Adrenal gland (tissue), 12 donors: ENCODE results near the gene RSPO4. TPM values are rescaled to one million over a fixed set of nuclear protein-coding genes. Genes with fewer than 3 reads are reported as not detected.

Experiments
- DNase-seq, 7 donors: peaks; one replicate each; pipeline ENCODE4 v3.0.0-alpha.2; 2019 to 2020
- H3K27ac ChIP-seq, 5 donors: fragments of 200-600 bp; sonication (generic) in 4 of 5; 1 replicate in 3 of 5; 2 replicates in 2 of 5; pipeline versions ENCODE4 v1.5.1 to v1.8.0; 2016 to 2020; ENCODE audit warnings: mild to moderate bottlenecking in 1 of 5
- H3K27me3 ChIP-seq: fragments of 200-600 bp; 2 replicates; pipeline ENCODE4 v1.8.0; 2021
- H3K36me3 ChIP-seq, 2 donors: fragments of 200-600 bp; replicated peaks in 1 of 2; 1 replicate in 1 of 2; 2 replicates in 1 of 2; pipeline versions ENCODE4 v1.5.1 to v1.8.0; 2018 to 2022
- H3K4me1 ChIP-seq, 2 donors: fragments of 200-600 bp; replicated peaks in 1 of 2; 1 replicate in 1 of 2; 2 replicates in 1 of 2; pipeline versions ENCODE4 v1.5.1 to v1.8.0; 2018 to 2021
- H3K4me3 ChIP-seq, 4 donors: fragments of 200-600 bp; sonication (generic) in 3 of 4; one replicate each; pipeline ENCODE4 v1.5.1; 2016 to 2018
- H3K9me3 ChIP-seq, 3 donors: fragments of 200-600 bp; sonication (generic) in 1 of 3; replicated peaks in 1 of 3; 1 replicate in 2 of 3; 2 replicates in 1 of 3; pipeline versions ENCODE4 v1.5.1 to v1.8.0; 2016 to 2021
- POLR2A ChIP-seq, 2 donors: fragments of 450-650 bp; IDR thresholded peaks; one replicate each; pipeline ENCODE4 v1.6.1; 2017; ENCODE audit warnings: antibody characterized with exemption in 2 of 2, mild to moderate bottlenecking in 2 of 2, moderate library complexity in 1 of 2
- WGBS, 4 donors: extraction: QIAGEN DNeasy Blood & Tissue Kit in 2 of 4; methylation state at CpG; one replicate each; pipeline versions ENCODE4 v1.1.5 to v1.1.7; 2013 to 2017; 5-methylcytosine and 5-hydroxymethylcytosine counted together
- intact Hi-C, 2 donors: fragments of 100-400 bp; cut with DNase I; formaldehyde crosslinking; loops; one replicate each; pipeline versions ENCODE4 v1.14.1 to v1.15.0; 2022 to 2023
- polyA plus RNA-seq, 3 donors: library from polyadenylated mRNA; stranded (reverse); fragments of 200-250 nt in 2 of 3; fragments of 350-450 nt in 1 of 3; fragmentation: Illumina TruSeq in 1 of 3; extraction: RNeasy Lipid Tissue Mini Kit (QIAGEN cat#74804) in 1 of 3; gene quantifications; one replicate each; pipeline ENCODE4 v1.2.3, GENCODE V29; 2013 to 2014
- total RNA-seq, 9 donors: library from RNA; depleted of rRNA in 4 of 9; stranded (reverse); fragments of >200 nt in 4 of 9; fragments of 120-200 nt in 1 of 9; fragmentation: NEBNext Ultra II Directional in 1 of 9; extraction: Animal tissue kit (Norgen Biotek cat#: 25700) in 1 of 9; gene quantifications; one replicate each; pipeline versions ENCODE4 v1.1.0 to v1.2.4, GENCODE V29; 2013 to 2023
- TF ChIP-seq, protein P1 (sequence below), 6 experiments: fragments of 450-650 bp in 4 of 6; fragments of 200-600 bp in 2 of 6; sonication (generic) in 1 of 6; IDR thresholded peaks; 1 replicate in 5 of 6; 2 replicates in 1 of 6; pipeline versions ENCODE4 v1.5.1 to v1.8.0; 2016 to 2021; ENCODE audit warnings: antibody characterized with exemption in 6 of 6, mild to moderate bottlenecking in 2 of 6, moderate library complexity in 1 of 6
- donor health status: healthy with polysubstance abuse.
- donor health status: Bipolar disorder and iron deficiency.
- donor health status: DM: yes; HTN: yes; CAD: no.
- donor health status: DM: no; HTN: no; CAD: no.
- donor health status: DM: no; HTN: no; CAD: no.
- donor health status: DM: yes; HTN: yes; CAD: no.

The RSPO4 gene
- total and polyA plus RNA-seq, 12 donors = 0.06 to 0.64 (median 0.20) TPM; not detected in 5

GRCh38 chr20:916125-916799 is 85.8 kb downstream of the RSPO4 start, which contains the start of gene ANGPT4:
ANGPT4 (minus strand) TSS chr20:916334; CDS start chr20:916214, 120 bp downstream.
- Histone ChIP-seq H3K9me3 (no peaks in the 10 kb centered on the region), H3K36me3 (no peaks in the 10 kb centered on the region), H3K4me1 (no peaks in the 10 kb centered on the region), H3K27ac (no peak within 1 kb of the TSS), H3K4me3 (no peak within 1 kb of the TSS), H3K27me3 (no peaks in the 10 kb centered on the region)
- intact Hi-C loops = no loop called here
- no peak for TF ChIP-seq POLR2A (IDR thresholded peaks at IDR 0.05)
- TF ChIP-seq, protein P1, sequence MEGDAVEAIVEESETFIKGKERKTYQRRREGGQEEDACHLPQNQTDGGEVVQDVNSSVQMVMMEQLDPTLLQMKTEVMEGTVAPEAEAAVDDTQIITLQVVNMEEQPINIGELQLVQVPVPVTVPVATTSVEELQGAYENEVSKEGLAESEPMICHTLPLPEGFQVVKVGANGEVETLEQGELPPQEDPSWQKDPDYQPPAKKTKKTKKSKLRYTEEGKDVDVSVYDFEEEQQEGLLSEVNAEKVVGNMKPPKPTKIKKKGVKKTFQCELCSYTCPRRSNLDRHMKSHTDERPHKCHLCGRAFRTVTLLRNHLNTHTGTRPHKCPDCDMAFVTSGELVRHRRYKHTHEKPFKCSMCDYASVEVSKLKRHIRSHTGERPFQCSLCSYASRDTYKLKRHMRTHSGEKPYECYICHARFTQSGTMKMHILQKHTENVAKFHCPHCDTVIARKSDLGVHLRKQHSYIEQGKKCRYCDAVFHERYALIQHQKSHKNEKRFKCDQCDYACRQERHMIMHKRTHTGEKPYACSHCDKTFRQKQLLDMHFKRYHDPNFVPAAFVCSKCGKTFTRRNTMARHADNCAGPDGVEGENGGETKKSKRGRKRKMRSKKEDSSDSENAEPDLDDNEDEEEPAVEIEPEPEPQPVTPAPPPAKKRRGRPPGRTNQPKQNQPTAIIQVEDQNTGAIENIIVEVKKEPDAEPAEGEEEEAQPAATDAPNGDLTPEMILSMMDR (IDR thresholded peaks at IDR 0.05) = no peak
- 36 to 50% (median 43%) methylated on average over 13 to 18 of the region's 18 CpGs for WGBS, 4 donors
- no peak for DNase-seq

- 60 to 79% (median 67%) methylated on average over 12 to 15 of the region's 15 CpGs for WGBS, 4 donors
- no peaks in the 10 kb centered on the region for H3K36me3 ChIP-seq
- no peak for DNase-seq
Measured at GRCh38 chr20:914727-915498, 87.2 kb downstream of the RSPO4 start.

GRCh38 chr20:913306-913849 is 88.7 kb downstream of the RSPO4 start:
- Histone ChIP-seq H3K9me3 (no peaks in the 10 kb centered on the region), H3K4me3 (no peak overlapping the region), H3K27ac (no peak overlapping the region), H3K27me3 (no peaks in the 10 kb centered on the region), H3K4me1 (no peaks in the 10 kb centered on the region), H3K36me3 (no peaks in the 10 kb centered on the region)
- intact Hi-C loops = no loop called here
- no peak for DNase-seq
- TF ChIP-seq, protein P1 (IDR thresholded peaks at IDR 0.05) = no peak
- TF ChIP-seq POLR2A (IDR thresholded peaks at IDR 0.05) = no peak
- 83 to 90% (median 87%) methylated on average over 5 of the region's 5 CpGs for WGBS, 4 donors

More at GRCh38 chr20:914727-915498, 87.2 kb downstream of the RSPO4 start:
- intact Hi-C loops = no loop called here
- no peak overlapping the region for H3K4me3 ChIP-seq
- TF ChIP-seq, protein P1 (IDR thresholded peaks at IDR 0.05) = no peak
- TF ChIP-seq POLR2A (IDR thresholded peaks at IDR 0.05) = no peak
- no peaks in the 10 kb centered on the region for H3K9me3 ChIP-seq
- H3K27me3 ChIP-seq = no peaks in the 10 kb centered on the region
- H3K4me1 ChIP-seq = no peaks in the 10 kb centered on the region
- H3K27ac ChIP-seq = no peak overlapping the region

GRCh38 chr20:911882-912600 is 90.1 kb downstream of the RSPO4 start:
- no peaks in the 10 kb centered on the region for H3K9me3 ChIP-seq
- H3K27ac ChIP-seq = peak overlapping the region in 1 of 5 donors; percentile 57
- intact Hi-C loops = no loop called here
- no peak overlapping the region for H3K4me3 ChIP-seq
- WGBS, 4 donors = 55 to 86% (median 59%) methylated on average over 3 to 5 of the region's 5 CpGs
- H3K27me3 ChIP-seq = no peaks in the 10 kb centered on the region
- TF ChIP-seq, protein P1 (IDR thresholded peaks at IDR 0.05) = no peak
- TF ChIP-seq POLR2A (IDR thresholded peaks at IDR 0.05) = no peak
- DNase-seq = no peak
- H3K4me1 ChIP-seq = no peaks in the 10 kb centered on the region
- H3K36me3 ChIP-seq = no peaks in the 10 kb centered on the region
